ENCODE data around the gene S100A6.
A peak's percentile ranks its signal among the peaks of the same experiment; 100 is the strongest.

S100A6 gene

DNA sequence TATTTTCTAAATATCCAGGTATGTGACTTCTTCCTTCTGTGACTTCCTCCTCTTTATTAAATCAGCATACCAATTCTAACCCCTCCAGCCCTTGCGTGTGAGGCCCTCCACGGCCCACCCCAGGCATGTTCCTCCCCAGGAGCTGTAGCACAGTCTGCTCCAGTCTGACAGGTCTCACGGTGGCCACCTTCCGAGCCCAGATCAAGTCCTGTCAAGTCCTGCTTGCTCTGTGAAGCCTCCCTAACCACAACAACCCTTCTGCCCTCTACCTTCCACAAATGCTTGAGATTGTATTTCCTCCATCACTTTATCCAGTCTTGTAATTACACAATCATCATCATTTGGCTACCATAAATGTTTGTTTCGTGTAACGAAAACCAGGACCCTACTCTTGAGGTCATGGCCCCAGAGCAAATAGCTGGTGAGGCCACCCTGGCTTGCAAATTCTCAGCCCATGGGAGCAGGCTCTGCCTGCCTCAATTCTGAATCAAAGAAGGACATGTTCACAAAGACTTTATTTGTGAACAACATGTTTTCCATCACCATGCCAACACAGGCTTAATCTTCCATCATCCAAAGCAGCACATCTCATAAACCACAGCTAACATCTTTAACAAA, 42.3 kb downstream of the S100A6 start:
- DNase-seq = no peak

DNA sequence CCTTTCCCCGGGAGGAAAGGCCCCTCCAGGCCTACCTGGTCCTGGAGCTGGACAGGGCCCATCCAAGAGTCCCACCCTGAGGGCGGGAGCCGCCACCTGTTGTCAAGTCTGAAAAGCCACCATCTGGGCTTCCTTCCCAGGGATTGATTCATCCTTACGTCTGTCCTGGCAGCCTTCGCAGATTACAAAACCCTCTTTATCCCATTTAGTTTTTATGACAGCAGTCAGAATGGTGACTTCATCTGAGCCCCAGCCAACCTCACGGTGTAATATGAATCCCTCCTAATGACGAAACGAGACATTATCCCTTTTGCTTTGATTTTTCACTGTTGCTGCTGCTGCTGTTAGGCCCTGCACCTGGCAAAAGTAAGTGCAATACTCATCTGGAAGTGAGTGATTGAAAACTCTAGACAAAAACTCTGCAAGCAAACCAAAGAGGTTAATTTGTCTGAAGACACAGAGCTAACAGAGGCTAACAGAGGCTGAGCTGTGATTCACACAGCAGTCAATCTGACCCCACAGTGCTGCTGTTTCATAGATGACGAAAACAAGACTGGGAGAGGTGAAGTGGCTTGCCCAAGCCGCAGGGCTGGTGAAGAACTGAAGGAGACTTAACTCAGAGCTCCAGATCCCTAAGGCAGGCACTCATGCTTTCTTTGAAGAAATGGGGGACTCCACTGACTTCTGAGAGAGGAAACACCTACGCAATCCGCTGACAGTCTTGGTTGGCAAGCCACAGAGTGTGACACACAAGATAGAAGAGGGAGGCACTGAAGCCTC, 45.3 kb downstream of the S100A6 start:
- DNase-seq = peak; percentile 50

GRCh38 chr1:153488731-153489130, 47.1 kb downstream of the S100A6 start:
- DNase-seq = peak; percentile 53

DNA sequence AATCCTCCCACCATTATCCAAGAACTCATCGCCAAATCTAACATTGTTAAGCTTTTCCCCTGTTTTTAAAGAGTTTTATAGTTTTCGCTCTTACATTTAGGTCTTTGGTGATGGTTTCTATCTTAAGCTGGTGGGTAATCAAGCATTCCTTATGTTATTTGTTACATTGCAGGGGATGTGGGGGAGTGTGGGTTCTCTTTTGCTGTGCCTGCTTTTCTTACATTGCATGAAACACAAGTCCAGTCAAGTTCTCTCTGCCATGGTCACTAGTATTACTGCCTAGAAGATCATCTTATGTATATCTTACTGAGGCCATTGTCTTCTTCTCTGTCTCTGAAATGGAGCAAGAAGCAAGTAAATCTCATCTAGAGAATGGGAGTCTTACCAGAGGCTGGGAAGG, 48.1 kb downstream of the S100A6 start:
- no peak for DNase-seq

- no peak for DNase-seq
Observed at GRCh38 chr1:153485863-153486262, 49.9 kb downstream of the S100A6 start.
